NCI-H1105 treated with DMSO at 0.1 percent for 48 hours (cell line): Measurements from ENCODE around the gene DESI1.
"Not testable (repeated sequence)": the region's sequence is repeated elsewhere in the genome, so short reads cannot be mapped to it uniquely, and the experiment has no call there.

Experiments used
- DNase-seq: peaks from one replicate; lab custom pipeline; 2025; lab: John Stamatoyannopoulos, UW

DESI1 gene

DNA sequence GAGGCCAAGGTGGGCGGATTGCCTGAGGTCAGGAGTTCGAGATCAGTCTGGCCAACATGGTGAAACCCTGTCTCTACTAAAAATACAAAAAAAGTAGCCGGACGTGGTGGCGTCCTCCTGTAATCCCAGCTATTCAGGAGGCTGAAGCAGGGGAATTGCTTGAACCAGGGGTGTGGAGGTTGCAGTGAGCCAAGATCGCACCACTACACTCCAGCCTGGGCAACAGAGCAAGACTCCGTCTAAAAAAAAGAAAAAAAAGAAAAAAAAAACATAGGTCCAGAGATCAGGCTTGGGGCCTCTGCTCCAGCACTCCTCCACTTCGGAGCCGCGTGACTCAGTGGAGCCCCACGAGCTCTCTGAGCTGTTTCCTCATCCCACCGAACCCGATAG is 62.6 kb downstream of the DESI1 start:
- not testable (repeated sequence) for DNase-seq

DNA sequence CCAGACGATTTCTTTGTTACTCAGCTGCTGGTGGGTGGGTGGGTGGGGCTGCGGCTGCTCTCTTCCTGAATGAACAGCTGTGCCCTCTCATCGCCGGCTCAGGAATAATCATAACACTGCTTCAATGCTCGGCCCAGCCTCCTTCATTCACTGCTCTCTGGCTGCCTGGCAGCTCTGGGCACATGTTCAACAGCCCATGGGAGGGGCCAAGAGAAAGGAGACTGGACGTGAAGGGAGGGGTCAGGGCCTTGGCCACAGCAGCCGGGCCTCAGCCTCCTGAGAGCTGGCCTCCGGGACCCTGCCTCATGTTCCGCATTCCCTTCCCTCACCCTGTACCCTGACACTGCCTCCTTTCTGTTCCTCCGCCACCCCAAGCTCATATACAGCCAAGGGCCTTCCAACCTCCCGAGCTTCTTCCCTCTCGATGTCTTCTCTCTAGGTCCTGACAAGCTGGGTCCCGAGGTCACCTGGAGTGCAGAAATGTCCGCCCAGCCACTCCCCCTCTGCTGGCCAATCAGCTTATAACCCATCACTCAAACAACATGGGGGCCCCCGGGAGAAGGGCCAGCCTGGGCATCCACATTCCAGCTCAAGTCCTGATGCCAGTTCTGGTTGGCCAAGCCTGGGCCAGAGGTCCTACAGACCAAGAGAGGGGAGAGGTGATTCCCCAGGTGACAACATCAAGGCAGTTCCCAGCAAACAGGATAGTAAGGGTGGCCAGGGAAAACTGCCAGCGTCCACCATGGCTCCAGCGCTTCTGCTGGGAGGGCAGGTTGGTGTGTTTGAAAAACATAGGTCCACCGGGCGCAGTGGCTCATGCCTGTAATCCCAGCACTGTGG is 63.2 kb downstream of the DESI1 start:
- DNase-seq, result no peak

DNA sequence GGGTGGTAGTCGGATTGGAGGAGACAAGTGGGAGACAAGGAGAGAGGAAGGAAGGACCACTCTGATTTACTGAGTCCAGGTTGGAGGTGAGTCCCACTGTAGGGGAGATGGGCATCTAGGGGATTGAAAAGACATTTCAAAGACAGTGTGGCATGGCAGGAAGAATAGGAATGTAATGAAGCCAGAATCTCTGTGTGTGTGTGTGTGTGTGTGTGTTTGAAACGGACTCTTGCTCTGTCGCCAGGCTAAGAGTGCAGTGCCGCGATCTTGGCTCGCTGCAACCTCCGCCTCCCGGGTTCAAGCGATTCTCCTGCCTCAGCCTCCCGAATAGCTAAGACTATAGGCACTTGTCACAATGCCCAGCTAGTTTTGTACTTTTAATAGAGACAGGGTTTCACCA is 64.3 kb downstream of the DESI1 start:
- no peak for DNase-seq

DNA sequence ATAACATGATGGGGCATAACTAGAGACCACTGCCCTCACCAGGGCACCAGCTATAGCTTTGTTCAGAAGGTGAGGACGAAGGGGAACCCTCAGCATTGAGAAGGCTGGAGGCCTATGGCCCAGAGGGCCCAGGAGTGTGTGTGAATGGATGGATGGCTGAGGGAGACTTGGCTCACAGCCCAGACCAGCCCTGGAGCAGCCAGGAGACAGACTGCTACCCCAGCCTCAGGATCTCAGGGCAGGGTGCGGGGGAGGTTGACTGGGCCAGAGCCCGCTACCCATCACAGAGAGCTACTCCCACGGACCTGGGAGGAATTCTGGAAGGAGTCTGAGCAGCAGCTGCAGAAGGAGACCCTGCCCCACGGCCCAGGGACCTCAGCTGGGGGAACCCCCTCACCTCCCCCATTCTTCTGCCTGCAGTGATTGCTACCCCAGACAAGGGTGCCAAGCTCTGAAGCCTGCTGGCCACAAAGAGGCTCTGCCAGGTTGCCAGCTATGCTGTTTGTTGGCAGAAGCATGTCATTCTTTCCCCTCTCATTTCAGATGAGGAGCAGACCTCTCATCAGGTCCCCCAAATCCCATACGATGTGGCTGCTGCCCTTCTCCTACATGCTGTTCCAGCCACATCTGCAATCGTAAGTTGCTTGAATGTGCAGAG is 65.4 kb downstream of the DESI1 start:
- DNase-seq, result no peak

DNA sequence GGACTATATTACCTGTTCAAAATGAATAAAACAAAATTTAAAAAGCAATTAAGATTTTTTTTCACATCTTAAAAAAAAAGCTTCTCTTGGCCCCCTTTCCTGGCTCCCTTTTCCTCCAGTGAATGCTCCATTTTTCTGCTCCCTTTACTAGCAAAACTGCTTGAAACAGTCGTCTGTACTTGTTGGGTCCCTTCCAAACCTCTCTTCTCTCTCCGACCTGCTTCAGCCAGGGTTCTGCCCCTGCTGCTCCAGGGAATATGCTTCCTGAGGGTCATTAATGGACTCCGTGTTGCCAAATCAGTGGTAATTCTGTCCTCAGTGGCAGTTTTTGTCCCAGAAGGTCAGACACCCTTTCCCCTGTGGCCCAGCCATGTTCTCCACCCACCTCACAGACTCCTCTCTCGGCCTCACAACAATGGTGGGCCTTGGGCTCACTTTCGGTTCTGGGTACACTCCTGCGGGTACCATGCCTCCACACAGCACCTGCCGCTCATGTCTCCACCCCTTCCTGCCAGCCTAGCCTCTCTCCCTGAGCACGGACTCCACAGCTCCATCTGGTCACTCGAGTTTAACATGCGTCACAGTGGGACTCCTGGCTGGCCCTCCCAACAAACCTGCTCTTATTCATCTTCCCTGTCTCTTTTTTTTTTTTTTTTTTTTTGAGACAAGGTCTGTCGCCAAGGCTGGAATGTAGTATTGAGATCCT is 68.8 kb downstream of the DESI1 start:
- DNase-seq, result no peak

DNA sequence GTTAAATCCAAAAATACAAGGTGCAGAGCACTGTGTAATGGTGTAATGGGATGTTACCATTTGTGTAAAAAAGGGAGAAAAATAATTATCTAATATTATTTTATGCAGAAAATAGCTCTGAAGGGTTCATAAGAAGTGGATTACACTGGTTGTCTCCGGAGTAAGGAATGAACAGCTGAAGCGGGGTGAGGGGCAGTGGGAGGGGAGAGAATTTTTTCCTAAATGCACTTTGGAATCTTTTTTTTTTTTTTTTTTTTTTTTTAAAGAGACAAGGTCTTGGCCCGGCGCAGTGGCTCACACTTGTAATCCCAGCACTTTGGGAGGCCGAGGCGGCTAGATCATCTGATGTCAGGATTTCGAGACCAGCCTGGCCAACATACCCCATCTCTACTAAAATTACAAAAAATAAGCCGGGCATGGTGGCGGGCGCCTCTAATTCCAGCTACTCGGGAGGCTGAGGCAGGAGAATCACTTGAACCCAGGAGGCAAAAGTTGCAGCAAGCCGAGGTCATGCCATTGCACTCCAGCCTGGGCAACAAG is 69.8 kb downstream of the DESI1 start:
- DNase-seq, result no peak

DNA sequence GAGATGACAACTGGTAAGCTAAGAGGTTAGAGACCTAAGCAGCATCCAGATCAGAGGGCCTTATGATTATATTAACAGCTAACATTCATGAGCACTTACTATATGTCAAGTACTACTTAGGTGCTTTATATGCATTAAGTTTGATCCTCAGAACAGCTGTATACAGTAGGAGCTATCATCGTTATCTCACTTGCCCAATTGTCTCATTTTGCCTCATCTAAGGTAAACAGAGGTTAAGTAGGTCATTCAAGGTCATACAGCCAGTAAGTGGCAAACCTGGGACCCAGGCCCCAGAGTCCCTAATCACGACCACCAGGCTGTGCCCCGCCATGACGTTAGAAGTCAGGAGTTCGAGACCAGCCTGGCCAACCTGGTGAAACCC is 72.0 kb downstream of the DESI1 start:
- DNase-seq, result no peak
